GM12878 (cell line): Measurements from ENCODE around the gene PRR16. TPM values are rescaled to one million over a fixed set of nuclear protein-coding genes. Genes with fewer than 3 reads are reported as not detected.

Source experiments
- ATAC-seq: fragments of 200-7000 bp; cut with Tn5 transposase; 3 replicates; pipeline ENCODE4 v1.9.1; 2020; ENCODE audit warnings: mild to moderate bottlenecking, moderate library complexity
- BruUV-seq: library from RNA; stranded (reverse); fragments of 400-500 nt; replicated peaks from 2 replicates; lab custom pipeline; 2021; lab: Mats Ljungman, UMichigan
- CTCF ChIA-PET: fragments of 300-600 bp; sonication (Branson Sonifier 250); formaldehyde crosslinking; extraction: SDS; loops from one replicate; lab custom pipeline; 2021; ENCODE audit warnings: inconsistent platforms; lab: Yijun Ruan, JAX
- POLR2A ChIA-PET: fragments of 350-600 bp; formaldehyde crosslinking; extraction: SDS; loops from one replicate; lab custom pipeline; 2021; ENCODE audit warnings: inconsistent platforms; lab: Charles Lee
- RAD21 ChIA-PET: fragments of 300-600 bp; sonication (Branson Sonifier 250); formaldehyde crosslinking; loops from one replicate; lab custom pipeline; 2023; ENCODE audit warnings: antibody characterized with exemption; ENCODE audit not compliant: unreplicated experiment; lab: Charles Lee
- SMC1A ChIA-PET: fragments of 300-600 bp; sonication (Branson Sonifier 250); formaldehyde crosslinking; loops from one replicate; lab custom pipeline; 2023; ENCODE audit not compliant: unreplicated experiment, uncharacterized antibody; lab: Charles Lee
- DNase-seq: peaks from one replicate; pipeline ENCODE4 v3.0.0-alpha.2; 2011; ENCODE audit warnings: low read depth, low spot score
- FAIRE-seq: peaks from 3 replicates; lab custom pipeline; 2011; peaks lifted over from hg19 to GRCh38; lab: Jason Lieb, UNC
- H2AFZ ChIP-seq: 2 replicates; pipeline ENCODE4 v1.6.0; 2011; ENCODE audit warnings: low read depth, low read length, control low read depth; ENCODE audit not compliant: control insufficient read depth
- H3K27ac ChIP-seq: 2 replicates; pipeline ENCODE4 v1.5.1; 2011; ENCODE audit warnings: control low read depth; ENCODE audit not compliant: control insufficient read depth, insufficient read depth
- H3K27me3 ChIP-seq, 2 experiments: replicated peaks in 1 of 2; 2 replicates each; pipeline versions ENCODE4 v1.6.0 to v1.6.1; 2011; ENCODE audit warnings: low read length in 1 of 2; ENCODE audit not compliant: control insufficient read depth in 2 of 2, insufficient read depth in 2 of 2
- H3K36me3 ChIP-seq, 2 experiments: 2 replicates each; pipeline ENCODE4 v1.5.1; 2011; ENCODE audit warnings: low read length in 1 of 2; ENCODE audit not compliant: control insufficient read depth in 2 of 2, insufficient read depth in 2 of 2
- H3K4me1 ChIP-seq: 2 replicates; pipeline ENCODE4 v1.6.1; 2011; ENCODE audit warnings: mild to moderate bottlenecking, low read length, moderate library complexity, mixed read lengths; ENCODE audit not compliant: control insufficient read depth, insufficient read depth
- H3K4me2 ChIP-seq: 2 replicates; pipeline ENCODE4 v1.6.0; 2011; ENCODE audit warnings: control low read depth; ENCODE audit not compliant: control insufficient read depth, insufficient read depth
- H3K4me3 ChIP-seq: fragments of 200-600 bp; sonication (generic); 2 replicates; pipeline ENCODE4 v1.5.1; 2016
- H3K79me2 ChIP-seq: 2 replicates; pipeline ENCODE4 v1.6.0; 2011; ENCODE audit warnings: low read length; ENCODE audit not compliant: control insufficient read depth, insufficient read depth
- H3K9ac ChIP-seq: 2 replicates; pipeline ENCODE4 v1.8.0; 2011; ENCODE audit warnings: low read length, control low read depth, mixed read lengths; ENCODE audit not compliant: control insufficient read depth, insufficient read depth
- H3K9me3 ChIP-seq: replicated peaks from 3 replicates; pipeline ENCODE4 v1.5.1; 2011; ENCODE audit warnings: mild to moderate bottlenecking, low read length; ENCODE audit not compliant: control insufficient read depth, insufficient read depth
- H4K20me1 ChIP-seq: 2 replicates; pipeline ENCODE4 v1.6.0; 2011; ENCODE audit not compliant: control insufficient read depth, insufficient read depth
- ATF2 ChIP-seq: IDR thresholded peaks from 2 replicates; pipeline ENCODE4 v1.6.1; 2012; ENCODE audit warnings: low read length, inconsistent platforms
- CUX1 ChIP-seq: IDR thresholded peaks from 2 replicates; pipeline ENCODE4 v1.6.1; 2012; ENCODE audit warnings: improper control_type of control experiment, low read depth, low read length; ENCODE audit not compliant: insufficient replicate concordance
- ESRRA ChIP-seq: IDR thresholded peaks from 2 replicates; pipeline ENCODE4 v1.6.1; 2012; ENCODE audit warnings: mild to moderate bottlenecking, low read length, improper control_type of control experiment
- FOS ChIP-seq: IDR thresholded peaks from 3 replicates; pipeline ENCODE4 v1.6.1; 2011; ENCODE audit warnings: borderline replicate concordance; ENCODE audit not compliant: insufficient read length; ENCODE audit errors: extremely low read depth
- HDAC2 ChIP-seq: fragments of 200-600 bp; sonication (generic); IDR thresholded peaks from 2 replicates; pipeline ENCODE4 v1.6.1; 2017
- HSF1 ChIP-seq: fragments of 150-350 bp; IDR thresholded peaks from 2 replicates; pipeline ENCODE4 v1.6.1; 2014; ENCODE audit warnings: mild to moderate bottlenecking, low read depth, low read length
- IKZF2 ChIP-seq, 2 experiments: fragments of 450-650 bp; IDR thresholded peaks; 2 replicates each; pipeline ENCODE4 v1.6.1; 2017; ENCODE audit warnings: mild to moderate bottlenecking in 2 of 2, moderate library complexity in 2 of 2
- IRF3 ChIP-seq: fragments of 450-650 bp; IDR thresholded peaks from 2 replicates; pipeline ENCODE4 v1.6.1; 2014; ENCODE audit warnings: mild to moderate bottlenecking
- IRF4 ChIP-seq: IDR thresholded peaks from 2 replicates; pipeline ENCODE4 v1.6.1; 2011; ENCODE audit warnings: low read depth, low read length
- KAT2A ChIP-seq: conservative IDR thresholded peaks from 2 replicates; pipeline ENCODE4 v1.6.1; 2011; ENCODE audit warnings: low read depth, low read length; ENCODE audit not compliant: control insufficient read depth
- MLLT1 ChIP-seq: fragments of 450-650 bp; IDR thresholded peaks from 2 replicates; pipeline ENCODE4 v1.6.1; 2016; ENCODE audit warnings: mild to moderate bottlenecking
- NFYB ChIP-seq: IDR thresholded peaks from 2 replicates; pipeline ENCODE4 v1.6.1; 2011; ENCODE audit warnings: low read depth, mild to moderate bottlenecking, low read length, improper control_type of control experiment, moderate library complexity; ENCODE audit not compliant: insufficient read depth
- RBBP5 ChIP-seq: fragments of 200-600 bp; sonication (generic); conservative IDR thresholded peaks from 2 replicates; pipeline ENCODE4 v1.6.1; 2016
- SMARCA5 ChIP-seq: fragments of 450-650 bp; IDR thresholded peaks from 2 replicates; pipeline ENCODE4 v1.6.1; 2017; ENCODE audit warnings: mild to moderate bottlenecking
- ZBED1 ChIP-seq: IDR thresholded peaks from 2 replicates; pipeline ENCODE4 v1.6.1; 2016; ENCODE audit warnings: borderline replicate concordance
- WGBS: methylation state at CpG from one replicate; pipeline ENCODE4 v1.1.6; 2016; ENCODE audit warnings: low lambda C conversion rate; ENCODE audit not compliant: insufficient replicate concordance, insufficient coverage; ENCODE audit errors: missing lambda C conversion rate; 5-methylcytosine and 5-hydroxymethylcytosine counted together
- in situ Hi-C: fragments of 300-500 bp; cut with MboI; formaldehyde crosslinking; loops from 9 replicates; pipeline ENCODE4 v1.14.3; 2018; ENCODE audit warnings: mixed read lengths
- intact Hi-C: fragments of 100-400 bp; cut with micrococcal nuclease; formaldehyde crosslinking; loops from one replicate; pipeline ENCODE4 v1.14.2; 2022; ENCODE audit not compliant: unreplicated experiment
- polyA plus RNA-seq, 11 experiments: library from polyadenylated mRNA; depleted of rRNA in 4 of 11; unstranded in 6 of 11; stranded (reverse) in 5 of 11; fragments of >200 nt; fragmentation: Nextera tagmentation in 4 of 11; fragmentation: Illumina TruSeq in 1 of 11; extraction: Ambion mirVana in 4 of 11; extraction: Trizol in 1 of 11; gene quantifications; 1 replicate in 1 of 11; 2 replicates in 10 of 11; pipeline versions ENCODE4 v1.2.1 to v1.2.3, GENCODE V29; 2011 to 2016; ENCODE audit warnings: inconsistent platforms in 2 of 11, missing spikeins in 2 of 11, low read depth in 1 of 11
- total RNA-seq, 4 experiments: library from RNA; depleted of rRNA in 3 of 4; stranded (reverse); fragments of >200 nt in 3 of 4; fragmentation: Illumina TruSeq in 1 of 4; extraction: Trizol in 1 of 4; gene quantifications; 2 replicates each; pipeline versions ENCODE4 v1.2.1 to v1.2.3, GENCODE V29; 2013 to 2021

PRR16 gene
- total and polyA plus RNA-seq, 10 of the 15 experiments (the other 5 are each of a cell fraction or from before 2014, with no cell fraction given), result not detected

GRCh38 chr5:120624021-120624563 lies 160.0 kb downstream of the PRR16 start:
- DNase-seq (no peak), FAIRE-seq (no peak), ATAC-seq (no peak)
- no peaks in the 10 kb centered on the region for H3K4me1 ChIP-seq
- H3K27me3 ChIP-seq, result no peaks in the 10 kb centered on the region
- H2AFZ ChIP-seq, result no peak overlapping the region
- SMC1A ChIA-PET, result no interaction called here
- H4K20me1 ChIP-seq, result no peaks in the 10 kb centered on the region
- no TSS peak for BruUV-seq
- H3K79me2 ChIP-seq, result no peaks in the 10 kb centered on the region
- H3K9me3 ChIP-seq, result no peaks in the 10 kb centered on the region
- POLR2A ChIA-PET, result no interaction called here
- no peaks in the 10 kb centered on the region for H3K36me3 ChIP-seq
- no peak overlapping the region for H3K4me2 ChIP-seq
- intact Hi-C loops, result no loop called here
- no peak overlapping the region for H3K27ac ChIP-seq
- 0% methylated on average over 1 of the region's 1 CpG for WGBS
- RAD21 ChIA-PET, result no interaction called here
- CTCF ChIA-PET, result no interaction called here
- H3K9ac ChIP-seq, result no peak overlapping the region
- no peak overlapping the region for H3K4me3 ChIP-seq
- in situ Hi-C loops, result no loop called here
- TF ChIP-seq SMARCA5 (no peak), MLLT1 (no peak), NFYB (no peak), IRF3 (no peak), FOS (no peak), HSF1 (no peak), CUX1 (no peak), ESRRA (no peak), IKZF2 (IDR thresholded peaks at IDR 0.05) (no peak), IRF4 (no peak), ZBED1 (no peak), KAT2A (no peak), RBBP5 (no peak), ATF2 (no peak), HDAC2 (no peak)
